K562 (cell line): ENCODE measurements around the gene QRICH1. TPM values are rescaled to one million over a fixed set of nuclear protein-coding genes. Genes with fewer than 3 reads are reported as not detected.

ENCODE experiments used
- EZH2 ChIP-seq: IDR thresholded peaks from 2 replicates; pipeline ENCODE4 v1.6.1; 2012; ENCODE audit warnings: low read depth, mild to moderate bottlenecking, inconsistent platforms, low read length, borderline replicate concordance
- MGA ChIP-seq: fragments of 450-650 bp; IDR thresholded peaks from 2 replicates; pipeline ENCODE4 v1.6.1; 2016; ENCODE audit warnings: mild to moderate bottlenecking, moderate library complexity
- RERE ChIP-seq: sonication (generic); formaldehyde crosslinking; IDR thresholded peaks from 2 replicates; pipeline ENCODE4 v1.8.0; 2023; ENCODE audit warnings: missing genetic modification reagents, mild to moderate bottlenecking, borderline replicate concordance
- ZBTB49 ChIP-seq: sonication (generic); formaldehyde crosslinking; IDR thresholded peaks from 2 replicates; pipeline ENCODE4 v1.8.0; 2022; ENCODE audit warnings: missing genetic modification reagents, mild to moderate bottlenecking, borderline replicate concordance
- polyA plus RNA-seq, 8 experiments: library from polyadenylated mRNA; depleted of rRNA in 4 of 8; stranded (reverse) in 5 of 8; unstranded in 3 of 8; fragments of >200 nt; fragmentation: Nextera tagmentation in 2 of 8; fragmentation: Illumina TruSeq in 1 of 8; extraction: Ambion mirVana in 2 of 8; extraction: Trizol in 1 of 8; gene quantifications; 2 replicates each; pipeline versions ENCODE4 v1.2.1 to v1.2.3, GENCODE V29; 2011 to 2014; ENCODE audit warnings: inconsistent platforms in 1 of 8, missing spikeins in 1 of 8
- total RNA-seq, 7 experiments: library from RNA; depleted of rRNA in 6 of 7; stranded (reverse); fragments of >200 nt in 6 of 7; fragmentation: Illumina TruSeq in 2 of 7; extraction: Trizol in 2 of 7; gene quantifications; 2 replicates each; pipeline versions ENCODE4 v1.2.1 to v1.2.3, GENCODE V29; 2011 to 2021; ENCODE audit warnings: low replicate concordance in 1 of 7
- TF ChIP-seq, protein P1 (sequence below): sonication (generic); formaldehyde crosslinking; IDR thresholded peaks from 2 replicates; pipeline ENCODE4 v1.8.0; 2022; ENCODE audit warnings: missing genetic modification reagents, mild to moderate bottlenecking, borderline replicate concordance

The QRICH1 gene
- total and polyA plus RNA-seq, 9 of the 15 experiments (the other 6 are each of a cell fraction or from before 2014, with no cell fraction given) = 20.1 to 99.2 (median 56.7) TPM

GRCh38 chr3:49120438-49121131, 26.7 kb upstream of the QRICH1 start, which contains the start of gene USP19 (continued):
- no peak for TF ChIP-seq RERE (CRISPR knock-in tag)
- no peak for TF ChIP-seq ZBTB49
- no peak for TF ChIP-seq MGA
- TF ChIP-seq EZH2 = no peak
- TF ChIP-seq, protein P1, sequence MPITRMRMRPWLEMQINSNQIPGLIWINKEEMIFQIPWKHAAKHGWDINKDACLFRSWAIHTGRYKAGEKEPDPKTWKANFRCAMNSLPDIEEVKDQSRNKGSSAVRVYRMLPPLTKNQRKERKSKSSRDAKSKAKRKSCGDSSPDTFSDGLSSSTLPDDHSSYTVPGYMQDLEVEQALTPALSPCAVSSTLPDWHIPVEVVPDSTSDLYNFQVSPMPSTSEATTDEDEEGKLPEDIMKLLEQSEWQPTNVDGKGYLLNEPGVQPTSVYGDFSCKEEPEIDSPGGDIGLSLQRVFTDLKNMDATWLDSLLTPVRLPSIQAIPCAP = no peak
